Lung (tissue), 12 donors: Measurements from ENCODE around the gene STOML1. TPM values are rescaled to one million over a fixed set of nuclear protein-coding genes. Genes with fewer than 3 reads are reported as not detected.
A peak's percentile ranks its signal among the peaks of the same experiment; 100 is the strongest.

Experiments used
- ATAC-seq: fragments of 200-7000 bp; cut with Tn5 transposase; one replicate; pipeline ENCODE4 v1.9.1; 2020; ENCODE audit warnings: moderate number of reproducible peaks; ENCODE audit not compliant: insufficient read depth, low FRiP score
- DNase-seq, 3 donors: peaks; one replicate each; pipeline ENCODE4 v3.0.0-alpha.2; 2013 to 2017
- H3K27ac ChIP-seq, 2 donors: one replicate each; pipeline ENCODE4 v1.5.1; 2013; ENCODE audit warnings: mild to moderate bottlenecking in 2 of 2, moderate library complexity in 2 of 2, control low read depth in 1 of 2, inconsistent platforms in 1 of 2, low read depth in 1 of 2, low read length in 1 of 2
- H3K27me3 ChIP-seq, 3 donors: one replicate each; pipeline ENCODE4 v1.5.1; 2013; ENCODE audit warnings: low read length in 2 of 3; ENCODE audit not compliant: control insufficient read depth in 3 of 3, insufficient read depth in 3 of 3
- H3K36me3 ChIP-seq, 4 donors: one replicate each; pipeline ENCODE4 v1.5.1; 2013; ENCODE audit warnings: low read length in 4 of 4, mild to moderate bottlenecking in 1 of 4, moderate library complexity in 1 of 4; ENCODE audit not compliant: control insufficient read depth in 4 of 4, insufficient read depth in 4 of 4
- H3K4me1 ChIP-seq, 5 donors: one replicate each; pipeline ENCODE4 v1.5.1; 2013; ENCODE audit warnings: low read length in 5 of 5, mild to moderate bottlenecking in 2 of 5, moderate library complexity in 1 of 5; ENCODE audit not compliant: control insufficient read depth in 5 of 5, insufficient read depth in 5 of 5
- H3K4me3 ChIP-seq: one replicate; pipeline ENCODE4 v1.5.1; 2013; ENCODE audit warnings: mild to moderate bottlenecking, control low read depth, moderate library complexity
- H3K9ac ChIP-seq, 2 donors: one replicate each; pipeline ENCODE4 v1.5.1; 2013; ENCODE audit warnings: low read length in 2 of 2, control low read depth in 1 of 2; ENCODE audit not compliant: insufficient read depth in 1 of 2
- H3K9me3 ChIP-seq, 4 donors: one replicate each; pipeline ENCODE4 v1.5.1; 2013; ENCODE audit warnings: low read length in 3 of 4, mild to moderate bottlenecking in 1 of 4, moderate library complexity in 1 of 4; ENCODE audit not compliant: control insufficient read depth in 4 of 4, insufficient read depth in 3 of 4
- WGBS, 2 donors: extraction: QIAGEN DNeasy Blood & Tissue Kit; methylation state at CpG; one replicate each; pipeline ENCODE4 v1.1.7; 2013; 5-methylcytosine and 5-hydroxymethylcytosine counted together
- polyA plus RNA-seq, 2 donors: library from polyadenylated mRNA; stranded (reverse); fragments of 200-250 nt; gene quantifications; one replicate each; pipeline ENCODE4 v1.2.1, GENCODE V29; 2013
- total RNA-seq, 2 donors: library from RNA; depleted of rRNA in 1 of 2; stranded (reverse); fragments of >200 nt in 1 of 2; gene quantifications; one replicate each; pipeline ENCODE4 v1.2.1, GENCODE V29; 2014 to 2021
- TF ChIP-seq, protein P1 (sequence below): IDR thresholded peaks from 2 replicates; pipeline ENCODE4 v1.5.1; 2012; ENCODE audit warnings: mild to moderate bottlenecking; ENCODE audit errors: control extremely low read depth, extremely low read depth
- donor health status: control.
- donor health status: control.
- donor health status: Bipolar disorder and iron deficiency.
- donor health status: healthy.
- donor health status: DM: yes; HTN: yes; CAD: no.

Gene STOML1
- total and polyA plus RNA-seq, 4 donors, result 10.3 to 35.4 (median 26.9) TPM

- H3K4me3 ChIP-seq, result no peak overlapping the region
- WGBS, 2 donors, result 89 to 94% methylated on average over 9 of the region's 9 CpGs
- ATAC-seq (no peak), DNase-seq (no peak)
- TF ChIP-seq, protein P1, sequence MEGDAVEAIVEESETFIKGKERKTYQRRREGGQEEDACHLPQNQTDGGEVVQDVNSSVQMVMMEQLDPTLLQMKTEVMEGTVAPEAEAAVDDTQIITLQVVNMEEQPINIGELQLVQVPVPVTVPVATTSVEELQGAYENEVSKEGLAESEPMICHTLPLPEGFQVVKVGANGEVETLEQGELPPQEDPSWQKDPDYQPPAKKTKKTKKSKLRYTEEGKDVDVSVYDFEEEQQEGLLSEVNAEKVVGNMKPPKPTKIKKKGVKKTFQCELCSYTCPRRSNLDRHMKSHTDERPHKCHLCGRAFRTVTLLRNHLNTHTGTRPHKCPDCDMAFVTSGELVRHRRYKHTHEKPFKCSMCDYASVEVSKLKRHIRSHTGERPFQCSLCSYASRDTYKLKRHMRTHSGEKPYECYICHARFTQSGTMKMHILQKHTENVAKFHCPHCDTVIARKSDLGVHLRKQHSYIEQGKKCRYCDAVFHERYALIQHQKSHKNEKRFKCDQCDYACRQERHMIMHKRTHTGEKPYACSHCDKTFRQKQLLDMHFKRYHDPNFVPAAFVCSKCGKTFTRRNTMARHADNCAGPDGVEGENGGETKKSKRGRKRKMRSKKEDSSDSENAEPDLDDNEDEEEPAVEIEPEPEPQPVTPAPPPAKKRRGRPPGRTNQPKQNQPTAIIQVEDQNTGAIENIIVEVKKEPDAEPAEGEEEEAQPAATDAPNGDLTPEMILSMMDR, result no peak
- no peaks in the 10 kb centered on the region for H3K27me3 ChIP-seq
- no peaks in the 10 kb centered on the region for H3K9me3 ChIP-seq
- peaks cover 20 to 46% (median 28%) of the 10 kb centered on the region in 5 donors for H3K4me1 ChIP-seq
- peak overlapping the region; percentile 82 to 95 for H3K27ac ChIP-seq
- H3K9ac ChIP-seq, result no peak overlapping the region
- H3K36me3 ChIP-seq, result peaks cover 0 to 4% (median 0%) of the 10 kb centered on the region in 4 donors
Measured at GRCh38 chr15:73983773-73984172, 8.3 kb downstream of the STOML1 start.

DNA sequence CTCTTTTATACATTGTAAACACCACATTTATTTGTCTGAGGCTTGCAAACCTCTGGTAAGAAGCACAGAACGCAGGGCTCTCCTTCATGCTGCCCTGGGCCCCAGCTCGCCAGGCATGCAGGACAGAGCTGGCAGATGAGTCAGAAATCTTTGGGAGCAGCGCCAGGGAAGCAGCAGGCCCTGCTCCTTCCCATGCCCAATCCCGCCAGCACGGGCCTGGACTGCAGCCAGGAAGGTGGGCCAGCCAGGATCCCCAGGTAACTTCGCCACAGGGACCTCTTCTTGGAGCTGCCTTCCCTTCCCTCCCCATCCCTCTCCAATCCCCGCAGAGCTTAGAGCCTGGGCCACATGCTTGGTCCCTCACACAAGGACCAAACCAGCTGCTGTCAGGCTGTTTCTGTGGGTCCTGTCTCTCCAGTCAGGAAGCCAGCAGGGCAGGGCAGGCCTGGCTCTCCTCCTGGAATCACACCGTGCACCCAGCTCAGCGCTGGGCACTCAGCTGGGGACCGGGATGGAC, 8.8 kb downstream of the STOML1 start:
- Histone ChIP-seq H3K4me3 (no peak overlapping the region), H3K27me3 (no peaks in the 10 kb centered on the region), H3K4me1 (peaks cover 20 to 41% (median 28%) of the 10 kb centered on the region in 5 donors), H3K27ac (peak overlapping the region; percentile 82 to 95), H3K9me3 (no peaks in the 10 kb centered on the region), H3K36me3 (peaks cover 0 to 1% (median 0%) of the 10 kb centered on the region in 4 donors), H3K9ac (no peak overlapping the region)
- peak; percentile 39 to 70 (median 39) for DNase-seq
- no peak for ATAC-seq
- TF ChIP-seq, protein P1, result no peak
- 30 to 52% methylated on average over 9 to 10 of the region's 10 CpGs for WGBS, 2 donors

DNA sequence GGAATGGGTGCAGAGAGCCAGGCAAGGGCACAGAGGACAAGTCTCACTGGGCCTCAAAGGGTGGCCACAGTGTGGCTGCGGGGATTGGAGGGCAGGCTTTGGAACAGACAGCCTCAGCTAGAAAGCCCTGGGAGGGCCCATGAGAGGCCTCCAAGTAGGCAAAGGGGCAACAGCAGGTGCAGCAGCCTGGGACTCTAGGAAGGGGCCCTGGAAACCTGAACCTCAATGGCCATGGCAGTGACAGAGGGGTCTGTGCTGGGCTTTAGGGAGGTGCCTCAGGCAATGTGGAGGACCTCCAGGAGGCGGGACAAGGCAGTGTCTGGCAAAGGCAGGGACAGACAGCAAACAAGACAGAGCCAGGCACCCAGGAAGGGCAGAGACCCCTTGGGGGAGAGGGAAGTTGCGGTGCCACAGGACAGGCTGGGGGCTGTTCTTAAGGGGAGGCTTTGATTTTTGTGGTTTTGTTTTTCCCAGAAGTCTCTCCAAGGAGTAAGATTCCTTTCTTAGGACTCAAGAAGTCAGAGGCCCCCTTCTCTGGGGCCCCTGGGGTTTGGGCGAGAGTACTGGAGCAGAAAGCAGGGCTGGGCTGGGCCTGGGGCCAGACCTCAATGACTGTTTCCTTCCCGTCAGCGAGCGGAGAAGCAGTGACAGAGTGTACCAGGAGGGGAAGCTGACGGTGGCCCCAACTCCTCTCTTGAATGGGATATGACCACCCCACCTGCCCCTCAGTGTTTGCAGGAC, 9.7 kb downstream of the STOML1 start:
- DNase-seq (peak; percentile 90 to 95 (median 94)), ATAC-seq (peak; percentile 84)
- WGBS, 2 donors, result 4 to 12% methylated on average over 8 of the region's 8 CpGs
- no peaks in the 10 kb centered on the region for H3K27me3 ChIP-seq
- no peak overlapping the region for H3K4me3 ChIP-seq
- TF ChIP-seq, protein P1, result no peak
- peak overlapping the region in 1 of 2 donors; percentile 70 for H3K9ac ChIP-seq
- H3K27ac ChIP-seq, result peak overlapping the region; percentile 82 to 95
- no peaks in the 10 kb centered on the region for H3K9me3 ChIP-seq
- no peaks in the 10 kb centered on the region for H3K36me3 ChIP-seq
- H3K4me1 ChIP-seq, result peaks cover 20 to 38% (median 28%) of the 10 kb centered on the region in 5 donors
